CD4-positive, CD25-positive, alpha-beta regulatory T cell (primary cell): Measurements from ENCODE around the gene WWOX. TPM values are rescaled to one million over a fixed set of nuclear protein-coding genes. Genes with fewer than 3 reads are reported as not detected.

Experiments used
- ATAC-seq, 2 donors: fragments of 150-1000 bp; cut with Tn5 transposase; one replicate each; pipeline ENCODE4 v1.10.0; 2021; ENCODE audit warnings: low read depth in 2 of 2, moderate number of reproducible peaks in 2 of 2, moderate library complexity in 1 of 2
- DNase-seq, 3 donors: peaks; one replicate each; pipeline versions ENCODE4 v3.0.0 to v3.0.0-alpha.2; 2012 to 2022; ENCODE audit warnings: mixed read lengths in 1 of 3
- H3K27ac ChIP-seq: one replicate; pipeline ENCODE4 v1.7.0; 2013; ENCODE audit warnings: mild to moderate bottlenecking, low read length; ENCODE audit not compliant: insufficient read depth, poor library complexity, severe bottlenecking
- H3K27me3 ChIP-seq: one replicate; pipeline ENCODE4 v1.7.0; 2013; ENCODE audit warnings: low read length; ENCODE audit not compliant: control insufficient read depth, insufficient read depth
- H3K36me3 ChIP-seq: one replicate; pipeline ENCODE4 v1.7.0; 2013; ENCODE audit warnings: mild to moderate bottlenecking, low read length, moderate library complexity; ENCODE audit not compliant: control insufficient read depth, insufficient read depth
- H3K4me1 ChIP-seq: 2 replicates; pipeline ENCODE4 v1.7.0; 2013; ENCODE audit warnings: mild to moderate bottlenecking, low read length; ENCODE audit not compliant: insufficient read depth, control insufficient read depth, poor library complexity, severe bottlenecking
- H3K4me3 ChIP-seq: one replicate; pipeline ENCODE4 v1.7.0; 2013; ENCODE audit warnings: low read depth, mild to moderate bottlenecking, low read length, moderate library complexity
- H3K9me3 ChIP-seq, 2 experiments: 1 replicate in 1 of 2; 2 replicates in 1 of 2; pipeline ENCODE4 v1.7.0; 2013; ENCODE audit warnings: low read length in 2 of 2, mild to moderate bottlenecking in 1 of 2, moderate library complexity in 1 of 2; ENCODE audit not compliant: control insufficient read depth in 2 of 2
- H3K27ac Mint-ChIP-seq, 3 donors: one replicate each; pipeline ENCODE4 v1.8.0; 2020 to 2022; ENCODE audit warnings: mild to moderate bottlenecking in 3 of 3, mixed read lengths in 3 of 3, moderate library complexity in 2 of 3
- H3K27me3 Mint-ChIP-seq: one replicate; pipeline ENCODE4 v1.8.0; 2022; ENCODE audit warnings: mild to moderate bottlenecking, mixed read lengths
- H3K36me3 Mint-ChIP-seq: one replicate; pipeline ENCODE4 v1.8.0; 2020; ENCODE audit warnings: mixed read lengths
- H3K4me1 Mint-ChIP-seq, 4 donors: one replicate each; pipeline ENCODE4 v1.8.0; 2020 to 2022; ENCODE audit warnings: mixed read lengths in 4 of 4, mild to moderate bottlenecking in 1 of 4
- H3K4me3 Mint-ChIP-seq, 4 donors: one replicate each; pipeline ENCODE4 v1.8.0; 2020 to 2022; ENCODE audit warnings: mild to moderate bottlenecking in 4 of 4, mixed read lengths in 4 of 4, moderate library complexity in 3 of 4
- H3K9me3 Mint-ChIP-seq, 7 donors: one replicate each; pipeline ENCODE4 v1.8.0; 2020 to 2022; ENCODE audit warnings: mixed read lengths in 7 of 7, mild to moderate bottlenecking in 3 of 7, moderate library complexity in 2 of 7
- polyA plus RNA-seq, 4 donors: library from polyadenylated mRNA; unstranded; fragments of 300-500 nt; fragmentation: Illumina TruSeq; gene quantifications; one replicate each; pipeline ENCODE4 v1.2.3, GENCODE V29; 2021
- total RNA-seq: library from RNA; stranded (reverse); gene quantifications from one replicate; pipeline ENCODE4 v1.2.3, GENCODE V29; 2022

WWOX gene
- total and polyA plus RNA-seq, 5 donors from 2014 or later = 10.3 to 18.6 (median 12.8) TPM

- no peak overlapping the region for H3K27ac Mint-ChIP-seq
- Histone ChIP-seq H3K27me3 (no peaks in the 10 kb centered on the region), H3K9me3 (no peaks in the 10 kb centered on the region), H3K4me3 (no peak overlapping the region), H3K27ac (no peak overlapping the region), H3K4me1 (no peaks in the 10 kb centered on the region), H3K36me3 (no peaks in the 10 kb centered on the region)
- H3K9me3 Mint-ChIP-seq = no peaks in the 10 kb centered on the region
- no peak for ATAC-seq
- H3K36me3 Mint-ChIP-seq = no peaks in the 10 kb centered on the region
- H3K4me3 Mint-ChIP-seq = no peak overlapping the region
- peaks cover 0 to 8% (median 4%) of the 10 kb centered on the region in 4 donors for H3K4me1 Mint-ChIP-seq
- no peaks in the 10 kb centered on the region for H3K27me3 Mint-ChIP-seq
- DNase-seq = peak in 1 of 3 donors; percentile 44
These were observed 984.2 kb downstream of the WWOX start for GRCh38 chr16:79083508-79084299.

GRCh38 chr16:79088971-79089370 is 989.5 kb downstream of the WWOX start:
- Mint-ChIP-seq H3K36me3 (no peaks in the 10 kb centered on the region), H3K9me3 (peaks cover 0 to 3% (median 0%) of the 10 kb centered on the region in 7 donors), H3K27me3 (no peaks in the 10 kb centered on the region), H3K4me3 (peak overlapping the region in 3 of 4 donors; percentile 6 to 39 (median 7)), H3K4me1 (peaks cover 21 to 50% (median 38%) of the 10 kb centered on the region in 4 donors), H3K27ac (peak overlapping the region; percentile 49 to 86 (median 72))
- ATAC-seq (no peak), DNase-seq (no peak)
- H3K9me3 ChIP-seq = no peaks in the 10 kb centered on the region
- H3K4me3 ChIP-seq = no peak overlapping the region
- H3K27ac ChIP-seq = no peak overlapping the region
- no peaks in the 10 kb centered on the region for H3K36me3 ChIP-seq
- no peaks in the 10 kb centered on the region for H3K27me3 ChIP-seq
- H3K4me1 ChIP-seq = peaks cover 39% of the 10 kb centered on the region

- peaks cover 0 to 3% (median 0%) of the 10 kb centered on the region in 7 donors for H3K9me3 Mint-ChIP-seq
- peaks cover 21 to 49% (median 39%) of the 10 kb centered on the region in 4 donors for H3K4me1 Mint-ChIP-seq
- peak; percentile 38 to 59 for ATAC-seq
- peak in 2 of 3 donors; percentile 30 to 80 for DNase-seq
- H3K27ac Mint-ChIP-seq = peak overlapping the region; percentile 86 to 93 (median 91)
- H3K27me3 Mint-ChIP-seq = no peaks in the 10 kb centered on the region
- H3K4me3 Mint-ChIP-seq = peak overlapping the region; percentile 77 to 86 (median 82)
- H3K36me3 ChIP-seq = no peaks in the 10 kb centered on the region
- H3K27ac ChIP-seq = no peak overlapping the region
- H3K4me1 ChIP-seq = peaks cover 39% of the 10 kb centered on the region
- H3K36me3 Mint-ChIP-seq = no peaks in the 10 kb centered on the region
- no peaks in the 10 kb centered on the region for H3K27me3 ChIP-seq
- H3K9me3 ChIP-seq = no peaks in the 10 kb centered on the region
- H3K4me3 ChIP-seq = peak overlapping the region; percentile 61
These were observed 990.4 kb downstream of the WWOX start for GRCh38 chr16:79089735-79090284.

GRCh38 chr16:79090966-79091365 is 991.5 kb downstream of the WWOX start:
- Mint-ChIP-seq H3K36me3 (no peaks in the 10 kb centered on the region), H3K27ac (peak overlapping the region in 2 of 3 donors; percentile 65 to 86), H3K9me3 (peaks cover 0 to 3% (median 0%) of the 10 kb centered on the region in 7 donors), H3K4me3 (peak overlapping the region; percentile 36 to 63 (median 48)), H3K27me3 (peaks cover 4% of the 10 kb centered on the region), H3K4me1 (peaks cover 21 to 49% (median 39%) of the 10 kb centered on the region in 4 donors)
- no peak for DNase-seq
- peaks cover 39% of the 10 kb centered on the region for H3K4me1 ChIP-seq
- no peak for ATAC-seq
- no peaks in the 10 kb centered on the region for H3K9me3 ChIP-seq
- H3K27me3 ChIP-seq = no peaks in the 10 kb centered on the region
- no peak overlapping the region for H3K27ac ChIP-seq
- H3K4me3 ChIP-seq = peak overlapping the region; percentile 32
- H3K36me3 ChIP-seq = no peaks in the 10 kb centered on the region

- Histone ChIP-seq H3K4me1 (peaks cover 39% of the 10 kb centered on the region), H3K4me3 (no peak overlapping the region), H3K27me3 (no peaks in the 10 kb centered on the region), H3K9me3 (no peaks in the 10 kb centered on the region), H3K27ac (no peak overlapping the region), H3K36me3 (no peaks in the 10 kb centered on the region)
- DNase-seq (no peak), ATAC-seq (no peak)
- Mint-ChIP-seq H3K27ac (peak overlapping the region; percentile 57 to 78 (median 61)), H3K36me3 (peaks cover 4% of the 10 kb centered on the region), H3K4me3 (peak overlapping the region in 1 of 4 donors; percentile 56), H3K4me1 (peaks cover 28 to 53% (median 39%) of the 10 kb centered on the region in 4 donors), H3K9me3 (peaks cover 0 to 3% (median 0%) of the 10 kb centered on the region in 7 donors), H3K27me3 (peaks cover 13% of the 10 kb centered on the region)
These were observed 993.4 kb downstream of the WWOX start for GRCh38 chr16:79092846-79093245.

- H3K9me3 ChIP-seq = no peaks in the 10 kb centered on the region
- H3K4me1 ChIP-seq = peaks cover 39% of the 10 kb centered on the region
- no peak overlapping the region for H3K4me3 ChIP-seq
- Mint-ChIP-seq H3K4me1 (peaks cover 31 to 49% (median 38%) of the 10 kb centered on the region in 4 donors), H3K9me3 (peaks cover 0 to 3% (median 0%) of the 10 kb centered on the region in 7 donors), H3K36me3 (peaks cover 4% of the 10 kb centered on the region), H3K4me3 (peak overlapping the region in 3 of 4 donors; percentile 26 to 62 (median 39)), H3K27me3 (peaks cover 17% of the 10 kb centered on the region), H3K27ac (peak overlapping the region in 2 of 3 donors; percentile 31 to 58)
- DNase-seq (peak in 2 of 3 donors; percentile 54 to 61), ATAC-seq (peak in 1 of 2 donors; percentile 66)
- no peak overlapping the region for H3K27ac ChIP-seq
- no peaks in the 10 kb centered on the region for H3K27me3 ChIP-seq
- H3K36me3 ChIP-seq = no peaks in the 10 kb centered on the region
These were observed 994.1 kb downstream of the WWOX start for GRCh38 chr16:79093554-79093967.

GRCh38 chr16:79096246-79096645 is 996.8 kb downstream of the WWOX start:
- peaks cover 17% of the 10 kb centered on the region for H3K27me3 Mint-ChIP-seq
- H3K36me3 ChIP-seq = no peaks in the 10 kb centered on the region
- H3K27me3 ChIP-seq = no peaks in the 10 kb centered on the region
- ATAC-seq = no peak
- no peak overlapping the region for H3K27ac ChIP-seq
- no peaks in the 10 kb centered on the region for H3K9me3 ChIP-seq
- no peaks in the 10 kb centered on the region for H3K9me3 Mint-ChIP-seq
- H3K4me3 ChIP-seq = no peak overlapping the region
- peaks cover 13 to 24% (median 17%) of the 10 kb centered on the region in 4 donors for H3K4me1 Mint-ChIP-seq
- no peak overlapping the region for H3K27ac Mint-ChIP-seq
- peaks cover 4% of the 10 kb centered on the region for H3K36me3 Mint-ChIP-seq
- DNase-seq = no peak
- H3K4me1 ChIP-seq = peaks cover 15% of the 10 kb centered on the region
- H3K4me3 Mint-ChIP-seq = peak overlapping the region in 1 of 4 donors; percentile 10
